ENCODE measurements around the gene ZNF732.

GRCh38 chr4:242121-242848, 63.0 kb downstream of the ZNF732 start:
- TF ChIP-seq CTCF (IDR thresholded peaks at IDR 0.05; ENCODE audit: low read depth, low read length, missing input control): peak; percentile 95
- peak; percentile 98 for TF ChIP-seq RAD21 (IDR thresholded peaks at IDR 0.05)
- TF ChIP-seq TAF1 (conservative IDR thresholded peaks at IDR 0.05): no peak
- TF ChIP-seq YY1 (IDR thresholded peaks at IDR 0.05): no peak
- no peak for TF ChIP-seq MAX (IDR thresholded peaks at IDR 0.05)
- no peak for TF ChIP-seq ATF3 (IDR thresholded peaks at IDR 0.05)
- no peak for TF ChIP-seq EGR1 (IDR thresholded peaks at IDR 0.05; ENCODE audit: low read depth in 2 of 2)
- peak; percentile 82 for TF ChIP-seq FOXA1 (IDR thresholded peaks at IDR 0.05)
- TF ChIP-seq REST (IDR thresholded peaks at IDR 0.05): no peak

All from liver (tissue), 3 donors.